CD14-positive monocyte (primary cell): ENCODE measurements around the gene PNMA6F. TPM values are rescaled to one million over a fixed set of nuclear protein-coding genes. Genes with fewer than 3 reads are reported as not detected.
"Not testable (repeated sequence)": the region's sequence is repeated elsewhere in the genome, so short reads cannot be mapped to it uniquely, and the experiment has no call there.

Experiments used
- DNase-seq, 3 donors: peaks; one replicate each; pipeline ENCODE4 v3.0.0-alpha.2; 2011 to 2022
- H2AFZ ChIP-seq: 2 replicates; pipeline ENCODE4 v1.6.0; 2012; ENCODE audit warnings: mild to moderate bottlenecking, low read depth, low read length, inconsistent platforms; ENCODE audit not compliant: insufficient read depth, poor library complexity, severe bottlenecking
- H3K27ac ChIP-seq, 2 donors: 1 replicate in 1 of 2; 2 replicates in 1 of 2; pipeline ENCODE4 v1.5.1; 2012 to 2013; ENCODE audit warnings: low read length in 2 of 2, control low read depth in 1 of 2, inconsistent platforms in 1 of 2, low read depth in 1 of 2, mild to moderate bottlenecking in 1 of 2
- H3K27me3 ChIP-seq, 2 donors: one replicate each; pipeline versions ENCODE4 v1.6.0 to v1.6.1; 2011 to 2013; ENCODE audit warnings: low read length in 2 of 2; ENCODE audit not compliant: control insufficient read depth in 2 of 2, insufficient read depth in 2 of 2
- H3K36me3 ChIP-seq, 2 donors: replicated peaks in 1 of 2; 1 replicate in 1 of 2; 2 replicates in 1 of 2; pipeline versions ENCODE4 v1.5.1 to v1.6.1; 2012 to 2013; ENCODE audit warnings: low read length in 2 of 2, control low read depth in 1 of 2, inconsistent platforms in 1 of 2, mild to moderate bottlenecking in 1 of 2; ENCODE audit not compliant: insufficient read depth in 2 of 2, control insufficient read depth in 1 of 2
- H3K4me1 ChIP-seq, 2 donors: 1 replicate in 1 of 2; 2 replicates in 1 of 2; pipeline versions ENCODE4 v1.5.1 to v1.6.1; 2012 to 2013; ENCODE audit warnings: low read length in 2 of 2, control low read depth in 1 of 2, inconsistent platforms in 1 of 2, mild to moderate bottlenecking in 1 of 2, moderate library complexity in 1 of 2; ENCODE audit not compliant: insufficient read depth in 2 of 2, control insufficient read depth in 1 of 2
- H3K4me2 ChIP-seq: replicated peaks from 2 replicates; pipeline ENCODE3; 2012; ENCODE audit warnings: low read length, moderate library complexity, mild to moderate bottlenecking; ENCODE audit not compliant: poor library complexity, severe bottlenecking; ENCODE audit errors: extremely low read depth
- H3K4me3 ChIP-seq, 3 experiments: fragments of 200-600 bp in 1 of 3; sonication (generic) in 1 of 3; replicated peaks in 1 of 3; 1 replicate in 2 of 3; 2 replicates in 1 of 3; pipeline ENCODE4 v1.5.1; 2011 to 2013; ENCODE audit warnings: low read length in 3 of 3, mild to moderate bottlenecking in 3 of 3, control low read depth in 2 of 3, low read depth in 2 of 3, inconsistent platforms in 1 of 3, moderate library complexity in 1 of 3
- H3K79me2 ChIP-seq: 2 replicates; pipeline ENCODE4 v1.6.0; 2012; ENCODE audit warnings: mild to moderate bottlenecking, control low read depth, inconsistent platforms, low read length, moderate library complexity; ENCODE audit not compliant: insufficient read depth
- H3K9ac ChIP-seq: 2 replicates; pipeline ENCODE4 v1.6.0; 2017; ENCODE audit warnings: low read length, mild to moderate bottlenecking; ENCODE audit not compliant: insufficient read depth, poor library complexity, severe bottlenecking
- H3K9me3 ChIP-seq, 2 donors: replicated peaks in 1 of 2; 1 replicate in 1 of 2; 2 replicates in 1 of 2; pipeline versions ENCODE4 v1.5.1 to v1.6.1; 2012 to 2013; ENCODE audit warnings: low read length in 2 of 2, control low read depth in 1 of 2; ENCODE audit not compliant: control insufficient read depth in 1 of 2, insufficient read depth in 1 of 2
- H4K20me1 ChIP-seq: 2 replicates; pipeline ENCODE4 v1.6.0; 2012; ENCODE audit warnings: mild to moderate bottlenecking, low read length, control low read depth, moderate library complexity; ENCODE audit not compliant: insufficient read depth
- H3K27ac Mint-ChIP-seq, 7 donors: one replicate each; pipeline ENCODE4 v1.8.0; 2020; ENCODE audit warnings: mild to moderate bottlenecking in 7 of 7, mixed read lengths in 7 of 7, moderate library complexity in 6 of 7, inconsistent platforms in 2 of 7
- H3K27me3 Mint-ChIP-seq, 3 donors: one replicate each; pipeline ENCODE4 v1.8.0; 2021 to 2022; ENCODE audit warnings: low read depth in 3 of 3, mild to moderate bottlenecking in 3 of 3, mixed read lengths in 3 of 3, moderate library complexity in 3 of 3, inconsistent platforms in 1 of 3
- H3K36me3 Mint-ChIP-seq, 2 donors: one replicate each; pipeline ENCODE4 v1.8.0; 2020; ENCODE audit warnings: mixed read lengths in 2 of 2, inconsistent platforms in 1 of 2, mild to moderate bottlenecking in 1 of 2
- H3K4me1 Mint-ChIP-seq: one replicate; pipeline ENCODE4 v1.8.0; 2020; ENCODE audit warnings: mild to moderate bottlenecking, mixed read lengths
- H3K4me3 Mint-ChIP-seq, 2 donors: one replicate each; pipeline ENCODE4 v1.8.0; 2020; ENCODE audit warnings: mild to moderate bottlenecking in 2 of 2, mixed read lengths in 2 of 2, moderate library complexity in 1 of 2
- H3K9me3 Mint-ChIP-seq, 7 donors: one replicate each; pipeline ENCODE4 v1.8.0; 2020 to 2022; ENCODE audit warnings: mixed read lengths in 7 of 7, mild to moderate bottlenecking in 6 of 7, moderate library complexity in 6 of 7, inconsistent platforms in 2 of 7
- CTCF ChIP-seq: fragments of 200-600 bp; IDR thresholded peaks from one replicate; pipeline ENCODE4 v1.8.0; 2022; ENCODE audit warnings: antibody characterized with exemption, mild to moderate bottlenecking
- WGBS: methylation state at CpG from one replicate; pipeline ENCODE4 v1.1.5; 2013; ENCODE audit warnings: missing lambda C conversion rate; ENCODE audit not compliant: insufficient coverage; 5-methylcytosine and 5-hydroxymethylcytosine counted together
- intact Hi-C, 2 donors: fragments of 100-400 bp; cut with micrococcal nuclease; formaldehyde crosslinking; loops; one replicate each; pipeline versions ENCODE4 v1.15.0 to v1.15.1; 2023
- polyA plus RNA-seq, 3 donors: library from polyadenylated mRNA; depleted of rRNA in 1 of 3; unstranded in 2 of 3; stranded (reverse) in 1 of 3; fragments of 300-500 nt in 2 of 3; fragments of >200 nt in 1 of 3; fragmentation: Illumina TruSeq in 2 of 3; gene quantifications; 1 replicate in 2 of 3; 2 replicates in 1 of 3; pipeline ENCODE4 v1.2.3, GENCODE V29; 2012 to 2021

Gene PNMA6F
- polyA plus RNA-seq, 3 donors, result not detected

GRCh38 chrX:153327561-153327960 lies 6.0 kb upstream of the PNMA6F start:
- no peak for TF ChIP-seq CTCF
- no peak overlapping the region for H3K9ac ChIP-seq
- no peak overlapping the region for H2AFZ ChIP-seq
- H3K36me3 ChIP-seq, result no peaks in the 10 kb centered on the region
- no peaks in the 10 kb centered on the region for H3K79me2 ChIP-seq
- Mint-ChIP-seq H3K4me1 (no peaks in the 10 kb centered on the region), H3K27ac (no peak overlapping the region), H3K36me3 (no peaks in the 10 kb centered on the region), H3K4me3 (no peak overlapping the region), H3K27me3 (peaks cover 12 to 32% (median 14%) of the 10 kb centered on the region in 3 donors), H3K9me3 (peaks cover 0 to 11% (median 5%) of the 10 kb centered on the region in 7 donors)
- H4K20me1 ChIP-seq, result no peaks in the 10 kb centered on the region
- no peak overlapping the region for H3K27ac ChIP-seq
- no peak overlapping the region for H3K4me2 ChIP-seq
- peaks cover 6 to 8% of the 10 kb centered on the region in 2 donors for H3K27me3 ChIP-seq
- intact Hi-C loops, result no loop called here
- H3K4me1 ChIP-seq, result no peaks in the 10 kb centered on the region
- no peaks in the 10 kb centered on the region for H3K9me3 ChIP-seq
- no CpG with 5 or more reads among the region's 4 CpGs for WGBS
- H3K4me3 ChIP-seq, result no peak overlapping the region
- DNase-seq, result no peak

GRCh38 chrX:153320555-153321184 lies 897 bp downstream of the PNMA6F start:
- WGBS, result no CpG with 5 or more reads among the region's 13 CpGs
- H3K27me3 ChIP-seq, result peaks cover 7 to 15% of the 10 kb centered on the region in 2 donors
- Mint-ChIP-seq H3K4me1 (no peaks in the 10 kb centered on the region), H3K9me3 (peaks cover 0 to 8% (median 5%) of the 10 kb centered on the region in 7 donors), H3K4me3 (peak overlapping the region in 1 of 2 donors; percentile 53), H3K27me3 (peaks cover 22 to 30% (median 25%) of the 10 kb centered on the region in 3 donors), H3K36me3 (no peaks in the 10 kb centered on the region), H3K27ac (no peak overlapping the region)
- H3K4me3 ChIP-seq, result no peak overlapping the region
- H3K4me1 ChIP-seq, result no peaks in the 10 kb centered on the region
- H3K4me2 ChIP-seq, result no peak overlapping the region
- no peaks in the 10 kb centered on the region for H3K36me3 ChIP-seq
- no peak overlapping the region for H3K27ac ChIP-seq
- no peaks in the 10 kb centered on the region for H3K79me2 ChIP-seq
- no peak for TF ChIP-seq CTCF
- no peaks in the 10 kb centered on the region for H4K20me1 ChIP-seq
- H2AFZ ChIP-seq, result no peak overlapping the region
- no peak for DNase-seq
- no peak overlapping the region for H3K9ac ChIP-seq
- no peaks in the 10 kb centered on the region for H3K9me3 ChIP-seq
- intact Hi-C loops, result no loop called here

- H3K9me3 Mint-ChIP-seq, H3K36me3 ChIP-seq, H4K20me1 ChIP-seq, H3K36me3 Mint-ChIP-seq, H2AFZ ChIP-seq, H3K4me1 ChIP-seq, H3K4me3 ChIP-seq, DNase-seq, H3K27ac ChIP-seq, H3K9me3 ChIP-seq, H3K79me2 ChIP-seq, H3K4me1 Mint-ChIP-seq, H3K9ac ChIP-seq, H3K4me2 ChIP-seq, H3K4me3 Mint-ChIP-seq, H3K27ac Mint-ChIP-seq, intact Hi-C loops: not testable (repeated sequence)
- 100% methylated on average over 1 of the region's 1 CpG for WGBS
- peaks cover 21 to 30% (median 22%) of the 10 kb centered on the region in 3 donors for H3K27me3 Mint-ChIP-seq
- peaks cover 7 to 15% of the 10 kb centered on the region in 2 donors for H3K27me3 ChIP-seq
Observed at GRCh38 chrX:153320047-153320443, 1.5 kb downstream of the PNMA6F start.
